Esophagus squamous epithelium (tissue), 4 donors: ENCODE measurements around the gene MAN1B1.

Source experiments
- CTCF ChIP-seq, 6 experiments: fragments of 450-650 bp in 4 of 6; fragments of 200-600 bp in 2 of 6; sonication (generic) in 2 of 6; IDR thresholded peaks; one replicate each; pipeline ENCODE4 v1.5.1; 2016 to 2019; ENCODE audit warnings: antibody characterized with exemption in 6 of 6, mild to moderate bottlenecking in 4 of 6, moderate library complexity in 4 of 6
- POLR2A ChIP-seq, 4 donors: fragments of 450-650 bp; IDR thresholded peaks; one replicate each; pipeline ENCODE4 v1.6.1; 2017; ENCODE audit warnings: antibody characterized with exemption in 4 of 4, mild to moderate bottlenecking in 4 of 4, moderate library complexity in 3 of 4

GRCh38 chr9:137052998-137053943 lies 33.5 kb upstream of the MAN1B1 start:
- TF ChIP-seq CTCF (IDR thresholded peaks at IDR 0.05): no peak
- no peak for TF ChIP-seq POLR2A (IDR thresholded peaks at IDR 0.05)
